HepG2 (cell line): Measurements from ENCODE around the gene SYNJ2. TPM values are rescaled to one million over a fixed set of nuclear protein-coding genes. Genes with fewer than 3 reads are reported as not detected.

ENCODE experiments used
- ARID3A ChIP-seq: IDR thresholded peaks from 2 replicates; pipeline ENCODE4 v1.6.1; 2012; ENCODE audit warnings: low read depth, low read length, improper control_type of control experiment
- CERS6 ChIP-seq: sonication (generic); formaldehyde crosslinking; IDR thresholded peaks from 2 replicates; pipeline ENCODE4 v1.5.0; 2020; ENCODE audit warnings: missing genetic modification reagents
- FIP1L1 ChIP-seq: fragments of 200-400 bp; formaldehyde crosslinking; IDR thresholded peaks from 2 replicates; pipeline ENCODE4 v1.6.1; 2018; ENCODE audit warnings: low read depth, mild to moderate bottlenecking, low read length, moderate library complexity, borderline replicate concordance; ENCODE audit not compliant: insufficient read depth
- HNF1B ChIP-seq: sonication (generic); formaldehyde crosslinking; IDR thresholded peaks from 2 replicates; pipeline ENCODE4 v1.5.1; 2020; ENCODE audit warnings: mild to moderate bottlenecking, moderate library complexity, missing genetic modification reagents
- IKZF1 ChIP-seq: fragments of 450-650 bp; IDR thresholded peaks from 2 replicates; pipeline ENCODE4 v1.7.1; 2016
- IKZF4 ChIP-seq: sonication (generic); formaldehyde crosslinking; IDR thresholded peaks from 2 replicates; pipeline ENCODE4 v1.5.1; 2020; ENCODE audit warnings: borderline replicate concordance, mild to moderate bottlenecking, low read depth, missing genetic modification reagents; ENCODE audit errors: not compliant biosample characterization
- NFIB ChIP-seq: sonication (generic); formaldehyde crosslinking; IDR thresholded peaks from 2 replicates; pipeline ENCODE4 v1.9.0; 2021; ENCODE audit warnings: missing genetic modification reagents, mild to moderate bottlenecking, borderline replicate concordance
- PCBP1 ChIP-seq: fragments of 200-400 bp; formaldehyde crosslinking; IDR thresholded peaks from 2 replicates; pipeline ENCODE4 v1.6.1; 2017; ENCODE audit warnings: mild to moderate bottlenecking, low read depth, low read length, borderline replicate concordance
- POGK ChIP-seq: sonication (generic); formaldehyde crosslinking; conservative IDR thresholded peaks from 2 replicates; pipeline ENCODE4 v1.8.0; 2022; ENCODE audit warnings: mild to moderate bottlenecking, moderate library complexity, missing genetic modification reagents
- POGZ ChIP-seq: sonication (generic); formaldehyde crosslinking; IDR thresholded peaks from 2 replicates; pipeline ENCODE4 v1.4.0; 2020; ENCODE audit warnings: mild to moderate bottlenecking, missing genetic modification reagents
- RXRB ChIP-seq: IDR thresholded peaks from 2 replicates; pipeline ENCODE4 v1.6.1; 2016; ENCODE audit warnings: borderline replicate concordance, missing genetic modification reagents, missing compliant biosample characterization
- ZNF263 ChIP-seq: sonication (generic); formaldehyde crosslinking; IDR thresholded peaks from 2 replicates; pipeline ENCODE4 v1.4.0; 2020; ENCODE audit warnings: missing genetic modification reagents
- ZNF274 ChIP-seq: sonication (generic); formaldehyde crosslinking; IDR thresholded peaks from 2 replicates; pipeline ENCODE4 v1.5.1; 2020; ENCODE audit warnings: mild to moderate bottlenecking, missing genetic modification reagents
- ZNF280B ChIP-seq: sonication (generic); formaldehyde crosslinking; IDR thresholded peaks from 2 replicates; pipeline ENCODE4 v1.5.0; 2020; ENCODE audit warnings: missing genetic modification reagents, mild to moderate bottlenecking, borderline replicate concordance
- ZNF512 ChIP-seq: sonication (generic); formaldehyde crosslinking; IDR thresholded peaks from 2 replicates; pipeline ENCODE4 v1.4.0; 2020; ENCODE audit warnings: mild to moderate bottlenecking, missing genetic modification reagents
- ZNF747 ChIP-seq: sonication (generic); formaldehyde crosslinking; IDR thresholded peaks from 2 replicates; pipeline ENCODE4 v1.8.1; 2023; ENCODE audit warnings: missing genetic modification reagents, mild to moderate bottlenecking, borderline replicate concordance
- ZNF816 ChIP-seq: sonication (generic); formaldehyde crosslinking; IDR thresholded peaks from 2 replicates; pipeline ENCODE4 v1.8.0; 2022; ENCODE audit warnings: missing genetic modification reagents, mild to moderate bottlenecking, borderline replicate concordance
- ZSCAN30 ChIP-seq: sonication (generic); formaldehyde crosslinking; IDR thresholded peaks from 2 replicates; pipeline ENCODE4 v1.5.0; 2020; ENCODE audit warnings: mild to moderate bottlenecking, missing genetic modification reagents
- polyA plus RNA-seq, 8 experiments: library from polyadenylated mRNA; depleted of rRNA in 3 of 8; stranded (reverse) in 7 of 8; unstranded in 1 of 8; fragments of >200 nt; fragmentation: Illumina TruSeq in 4 of 8; extraction: Trizol in 4 of 8; gene quantifications; 2 replicates each; pipeline versions ENCODE4 v1.2.1 to v1.2.3, GENCODE V29; 2011 to 2016; ENCODE audit warnings: low read depth in 4 of 8, missing spikeins in 1 of 8, mixed read lengths in 1 of 8; ENCODE audit not compliant: insufficient read depth in 1 of 8
- total RNA-seq, 5 experiments: library from RNA; depleted of rRNA; stranded (reverse); fragments of >200 nt; fragmentation: Illumina TruSeq; extraction: Trizol; gene quantifications; 2 replicates each; pipeline ENCODE4 v1.2.3, GENCODE V29; 2016; ENCODE audit warnings: low read depth in 1 of 5

The SYNJ2 gene
- total and polyA plus RNA-seq, 2 of the 13 experiments (the other 11 are each of a cell fraction or from before 2014, with no cell fraction given) = 39.1 to 57.6 TPM

- TF ChIP-seq ARID3A = peak; percentile 93
- no peak for TF ChIP-seq IKZF4
- peak; percentile 47; the same call in 1 of the 2 replicates for TF ChIP-seq ZNF747
- TF ChIP-seq PCBP1 = no peak
- TF ChIP-seq POGK = no peak
- no peak for TF ChIP-seq FIP1L1
- peak; percentile 47; the same call in 1 of the 2 replicates for TF ChIP-seq HNF1B
- TF ChIP-seq ZSCAN30 (CRISPR knock-in tag) = no peak
- TF ChIP-seq CERS6 (CRISPR knock-in tag) = no peak
- TF ChIP-seq ZNF280B (CRISPR knock-in tag) = no peak
- TF ChIP-seq ZNF274 (CRISPR knock-in tag) = no peak
- TF ChIP-seq IKZF1 = no peak
- peak; percentile 67 for TF ChIP-seq POGZ (CRISPR knock-in tag)
- peak; percentile 95 for TF ChIP-seq RXRB (CRISPR knock-in tag)
- TF ChIP-seq NFIB = no peak
- peak; percentile 93 for TF ChIP-seq ZNF263
- no peak for TF ChIP-seq ZNF816 (CRISPR knock-in tag)
- no peak for TF ChIP-seq ZNF512 (CRISPR knock-in tag)
Measured at GRCh38 chr6:158040051-158040803, 58.6 kb downstream of the SYNJ2 start (continued).
